Dorsolateral prefrontal cortex (tissue), 118 donors: ENCODE results near the gene REG3A. TPM values are rescaled to one million over a fixed set of nuclear protein-coding genes. Genes with fewer than 3 reads are reported as not detected.

ENCODE experiments used
- total RNA-seq, 120 experiments: library from RNA; stranded (reverse); gene quantifications; one replicate each; pipeline versions ENCODE4 v1.2.3 to v1.2.4, GENCODE V29; 2022

The REG3A gene
- total RNA-seq, 120 experiments from 2014 or later: not detected

Other genes with a start within 250 kb of the REG3A start
- gene REG3G, start 134.1 kb downstream of the REG3A start, total RNA-seq: not detected
- not detected for gene REG1B, start 71.8 kb downstream of the REG3A start, total RNA-seq
- under 1 TPM in 1 of 120 experiments, not detected in 119; 0.90 TPM for gene REG1A, start 39.3 kb downstream of the REG3A start, total RNA-seq